Keratinocyte (primary cell): ENCODE measurements around the gene CDYL2. TPM values are rescaled to one million over a fixed set of nuclear protein-coding genes. Genes with fewer than 3 reads are reported as not detected.

Experiments
- DNase-seq: peaks from one replicate; pipeline ENCODE4 v3.0.0-alpha.2; 2011; ENCODE audit warnings: low read depth, missing footprints, low spot score
- FAIRE-seq: peaks from 2 replicates; lab custom pipeline; 2011; peaks lifted over from hg19 to GRCh38; lab: Jason Lieb, UNC
- H2AFZ ChIP-seq: 2 replicates; pipeline ENCODE4 v1.6.0; 2012; ENCODE audit warnings: low read length, control low read depth, inconsistent platforms; ENCODE audit not compliant: control insufficient read depth
- H3K27ac ChIP-seq: 2 replicates; pipeline ENCODE4 v1.5.1; 2011; ENCODE audit warnings: low read length; ENCODE audit not compliant: control insufficient read depth, insufficient read depth
- H3K27me3 ChIP-seq: 3 replicates; pipeline ENCODE4 v1.6.0; 2011; ENCODE audit warnings: low read length; ENCODE audit not compliant: control insufficient read depth, insufficient read depth; ENCODE audit errors: extremely low read depth
- H3K36me3 ChIP-seq, 2 experiments: 2 replicates in 1 of 2; 3 replicates in 1 of 2; pipeline ENCODE4 v1.5.1; 2011; ENCODE audit warnings: low read length in 2 of 2, mild to moderate bottlenecking in 1 of 2; ENCODE audit not compliant: control insufficient read depth in 2 of 2, insufficient read depth in 2 of 2; ENCODE audit errors: extremely low read depth in 1 of 2
- H3K4me1 ChIP-seq: 3 replicates; pipeline ENCODE4 v1.5.1; 2011; ENCODE audit warnings: low read length; ENCODE audit not compliant: control insufficient read depth, insufficient read depth; ENCODE audit errors: extremely low read depth
- H3K4me2 ChIP-seq: 3 replicates; pipeline ENCODE4 v1.6.0; 2011; ENCODE audit warnings: low read depth, low read length; ENCODE audit not compliant: control insufficient read depth, insufficient read depth; ENCODE audit errors: extremely low read depth
- H3K4me3 ChIP-seq, 3 experiments: fragments of 200-600 bp in 1 of 3; sonication (generic) in 1 of 3; 2 replicates in 2 of 3; 3 replicates in 1 of 3; pipeline ENCODE4 v1.5.1; 2011 to 2016; ENCODE audit warnings: low read length in 3 of 3, mild to moderate bottlenecking in 3 of 3, control low read depth in 2 of 3, inconsistent platforms in 1 of 3, low read depth in 1 of 3, mixed read lengths in 1 of 3, mixed run types in 1 of 3, moderate library complexity in 1 of 3; ENCODE audit not compliant: control insufficient read depth in 2 of 3, insufficient read depth in 2 of 3; ENCODE audit errors: extremely low read depth in 1 of 3
- H3K79me2 ChIP-seq: 2 replicates; pipeline ENCODE4 v1.6.0; 2012; ENCODE audit warnings: low read length; ENCODE audit not compliant: control insufficient read depth, insufficient read depth
- H3K9ac ChIP-seq: 3 replicates; pipeline ENCODE4 v1.6.0; 2011; ENCODE audit warnings: low read length; ENCODE audit not compliant: control insufficient read depth, insufficient read depth; ENCODE audit errors: extremely low read depth
- H3K9me1 ChIP-seq: 3 replicates; pipeline ENCODE4 v1.6.0; 2011; ENCODE audit warnings: low read length; ENCODE audit not compliant: control insufficient read depth, insufficient read depth; ENCODE audit errors: extremely low read depth
- H3K9me3 ChIP-seq: 2 replicates; pipeline ENCODE4 v1.5.1; 2012; ENCODE audit warnings: low read depth, low read length; ENCODE audit not compliant: control insufficient read depth
- H4K20me1 ChIP-seq: 3 replicates; pipeline ENCODE4 v1.6.0; 2011; ENCODE audit warnings: low read length; ENCODE audit not compliant: control insufficient read depth, insufficient read depth; ENCODE audit errors: extremely low read depth
- CTCF ChIP-seq, 3 experiments: IDR thresholded peaks in 1 of 3; conservative IDR thresholded peaks in 1 of 3; optimal IDR thresholded peaks in 1 of 3; 2 replicates in 2 of 3; 3 replicates in 1 of 3; pipeline versions ENCODE3 to v1.5.1; 2011; ENCODE audit warnings: low read length in 3 of 3, mild to moderate bottlenecking in 3 of 3, moderate library complexity in 2 of 3, control low read depth in 1 of 3, inconsistent platforms in 1 of 3; ENCODE audit not compliant: insufficient read depth in 2 of 3; ENCODE audit errors: extremely low read depth in 1 of 3
- EZH2 ChIP-seq: IDR thresholded peaks from one replicate; pipeline ENCODE4 v1.6.1; 2012; ENCODE audit warnings: inconsistent platforms, mild to moderate bottlenecking, low read length, moderate library complexity
- dilution Hi-C: fragments of 300-500 bp; cut with MboI; formaldehyde crosslinking; loops from one replicate; pipeline ENCODE4 v1.7.0; 2020; ENCODE audit warnings: low sequenced_read_pairs; ENCODE audit not compliant: extremely low pct_ligation_motif_present
- polyA plus RNA-seq, 5 experiments: library from polyadenylated mRNA; depleted of rRNA in 3 of 5; stranded (reverse) in 3 of 5; stranded (forward) in 1 of 5; unstranded in 1 of 5; fragments of >200 nt; gene quantifications; 1 replicate in 1 of 5; 2 replicates in 3 of 5; 3 replicates in 1 of 5; pipeline versions ENCODE4 v1.2.1 to v1.2.3, GENCODE V29; 2011 to 2012; ENCODE audit warnings: missing spikeins in 2 of 5, low read depth in 1 of 5, low replicate concordance in 1 of 5

The CDYL2 gene
- polyA plus RNA-seq, 1 donor (not counting 4 experiments of a cell fraction or from before 2014, with no cell fraction given), result 2.0 TPM

- no peaks in the 10 kb centered on the region for H3K36me3 ChIP-seq
- peak overlapping the region; percentile 33 for H3K27ac ChIP-seq
- dilution Hi-C loops, result no loop called here
- H3K9me3 ChIP-seq, result no peaks in the 10 kb centered on the region
- TF ChIP-seq CTCF (optimal IDR thresholded peaks at IDR 0.05 in 1 of 3, IDR thresholded peaks at IDR 0.05 in 1 of 3, conservative IDR thresholded peaks at IDR 0.05 in 1 of 3; ENCODE audit: extremely low read depth in 1 of 3, insufficient read depth in 2 of 3, low read length in 3 of 3), result no peak
- H4K20me1 ChIP-seq, result no peaks in the 10 kb centered on the region
- no peaks in the 10 kb centered on the region for H3K79me2 ChIP-seq
- no peak overlapping the region for H2AFZ ChIP-seq
- H3K9ac ChIP-seq, result no peak overlapping the region
- peaks cover 2% of the 10 kb centered on the region for H3K27me3 ChIP-seq
- H3K4me1 ChIP-seq, result peaks cover 16% of the 10 kb centered on the region
- H3K4me3 ChIP-seq, result no peak overlapping the region
- DNase-seq, result no peak
- peak; percentile 20 for FAIRE-seq
- H3K4me2 ChIP-seq, result peak overlapping the region; percentile 2
- no peaks in the 10 kb centered on the region for H3K9me1 ChIP-seq
These were observed 234.3 kb downstream of the CDYL2 start for GRCh38 chr16:80570106-80570478.

GRCh38 chr16:80569440-80570105 lies 234.8 kb downstream of the CDYL2 start:
- dilution Hi-C loops, result no loop called here
- H3K79me2 ChIP-seq, result no peaks in the 10 kb centered on the region
- peak overlapping the region; percentile 51 for H3K27ac ChIP-seq
- peaks cover 16% of the 10 kb centered on the region for H3K4me1 ChIP-seq
- H4K20me1 ChIP-seq, result no peaks in the 10 kb centered on the region
- H3K9me3 ChIP-seq, result no peaks in the 10 kb centered on the region
- H3K9me1 ChIP-seq, result no peaks in the 10 kb centered on the region
- H3K4me2 ChIP-seq, result peak overlapping the region; percentile 2
- FAIRE-seq (peak; percentile 13), DNase-seq (no peak)
- H3K27me3 ChIP-seq, result peaks cover 2% of the 10 kb centered on the region
- H3K4me3 ChIP-seq, result no peak overlapping the region
- no peaks in the 10 kb centered on the region for H3K36me3 ChIP-seq
- H3K9ac ChIP-seq, result peak overlapping the region; percentile 31
- peak overlapping the region; percentile 83 for H2AFZ ChIP-seq
- TF ChIP-seq CTCF (optimal IDR thresholded peaks at IDR 0.05 in 1 of 3, IDR thresholded peaks at IDR 0.05 in 1 of 3, conservative IDR thresholded peaks at IDR 0.05 in 1 of 3; ENCODE audit: extremely low read depth in 1 of 3, insufficient read depth in 2 of 3, low read length in 3 of 3) (no peak), EZH2 (no peak)
